Measurements from ENCODE around the gene RNGTT.

Gene RNGTT

DNA sequence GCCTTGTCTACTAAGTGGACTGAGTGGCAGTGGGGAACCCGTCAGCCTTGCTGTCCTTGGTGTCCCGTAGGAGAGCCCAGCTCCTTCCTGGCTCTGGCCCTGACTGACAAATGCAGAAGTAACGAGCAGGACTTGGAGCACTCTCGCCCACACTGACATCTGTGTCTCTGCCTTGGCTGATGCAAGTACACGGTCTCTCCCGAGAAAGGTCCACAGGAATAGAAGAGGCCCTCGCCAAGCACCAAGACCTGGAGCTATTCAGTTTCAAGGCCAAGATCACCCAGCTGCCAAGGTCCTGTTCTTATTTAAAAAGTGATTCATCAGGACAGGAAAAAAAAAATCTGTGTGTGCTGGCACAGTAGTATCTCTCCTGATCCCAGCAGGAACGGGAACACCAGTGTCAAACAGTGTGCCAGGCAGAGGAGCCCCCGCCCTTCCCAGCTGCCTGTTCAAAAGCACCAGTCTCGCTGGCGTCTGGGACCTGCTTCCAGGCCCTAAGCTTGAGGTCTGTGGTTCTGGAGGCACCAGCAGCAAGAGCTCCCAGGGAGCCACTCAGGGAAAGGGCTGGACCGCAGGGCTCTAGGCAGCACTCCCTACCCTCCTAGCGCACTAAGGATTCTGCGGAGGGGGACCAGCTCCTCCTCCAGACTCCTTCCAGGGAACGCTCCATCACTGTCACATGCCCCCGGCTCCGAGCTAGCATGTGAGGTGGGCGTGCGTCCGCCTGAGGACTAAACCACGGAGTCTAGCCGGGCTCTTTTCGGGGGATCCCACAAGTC, 376.9 kb downstream of the RNGTT start:
- DNase-seq (ENCODE audit: low spot score) = no peak

DNA sequence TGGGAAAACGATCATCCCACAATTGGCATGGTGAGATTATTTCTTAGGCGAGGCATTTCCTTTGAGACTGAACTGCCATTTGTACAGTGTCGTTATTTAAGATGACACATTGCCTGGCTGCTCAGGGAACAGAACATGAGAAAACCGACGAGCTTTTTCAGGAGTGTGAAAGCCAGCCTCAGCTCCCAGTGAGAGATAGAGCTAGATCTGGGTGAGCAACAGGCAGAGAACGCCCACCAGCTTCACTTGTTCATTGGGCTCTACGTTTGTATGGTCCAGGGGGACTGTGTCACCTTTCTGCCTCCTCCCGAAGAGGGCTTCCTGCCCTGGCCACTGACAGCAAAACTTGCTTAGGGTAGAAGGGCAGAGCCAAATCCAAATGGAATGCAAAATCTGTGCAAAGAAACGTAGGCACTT, 378.1 kb downstream of the RNGTT start:
- no peak for DNase-seq (ENCODE audit: low spot score)

DNA sequence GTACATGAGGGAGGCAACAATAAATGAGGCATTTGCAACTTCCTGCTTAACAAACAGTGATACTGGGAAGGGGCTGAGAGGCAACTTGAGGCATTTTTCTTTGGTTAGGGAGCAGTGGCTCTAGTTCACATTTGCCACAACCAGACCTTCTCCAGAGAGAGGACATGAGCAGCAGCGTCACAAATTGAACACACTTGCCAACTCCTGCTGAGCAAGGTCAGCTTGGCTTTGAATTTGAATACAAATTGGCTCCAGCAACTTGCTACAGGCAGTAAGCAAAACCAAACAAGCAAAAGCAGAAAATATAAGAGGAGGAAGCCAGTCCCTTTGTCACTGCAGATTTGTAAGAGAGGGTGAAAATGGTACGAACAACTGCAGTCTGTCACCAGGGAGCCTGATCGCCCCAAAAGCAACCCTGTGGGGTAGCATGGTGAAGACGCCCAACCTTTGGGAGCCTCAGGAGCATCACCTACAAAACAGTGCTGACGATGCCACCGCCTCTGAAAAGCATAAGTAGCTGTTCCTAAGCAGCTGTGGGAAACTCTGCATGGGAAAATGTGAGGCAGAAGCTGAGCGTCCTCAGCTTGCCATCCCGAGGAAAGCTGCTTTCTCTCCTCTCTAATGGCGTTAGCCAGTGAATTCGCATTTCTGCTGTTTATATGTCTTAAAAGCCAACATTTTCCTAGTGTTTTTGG, 378.7 kb downstream of the RNGTT start:
- DNase-seq (ENCODE audit: low spot score) = no peak

DNA sequence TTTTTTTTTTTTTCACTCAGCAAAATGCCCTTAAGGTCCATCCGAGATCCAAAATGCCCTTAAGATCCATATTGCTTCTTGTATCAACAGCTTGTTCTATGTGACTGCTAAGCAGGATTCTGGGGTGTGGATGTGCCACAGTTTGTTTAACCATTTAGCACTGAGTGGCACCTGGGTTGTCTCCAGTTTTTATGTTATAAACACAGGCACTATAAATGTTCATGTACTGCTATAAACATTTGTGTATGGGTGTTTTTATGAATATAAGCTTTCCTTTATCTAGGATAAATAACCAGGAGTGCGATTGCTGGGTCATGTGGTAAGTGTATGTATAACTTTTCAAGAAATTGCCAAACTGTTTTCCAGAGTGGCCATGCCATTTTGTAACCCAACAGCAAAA, 386.0 kb downstream of the RNGTT start:
- no peak for DNase-seq (ENCODE audit: low spot score)

DNA sequence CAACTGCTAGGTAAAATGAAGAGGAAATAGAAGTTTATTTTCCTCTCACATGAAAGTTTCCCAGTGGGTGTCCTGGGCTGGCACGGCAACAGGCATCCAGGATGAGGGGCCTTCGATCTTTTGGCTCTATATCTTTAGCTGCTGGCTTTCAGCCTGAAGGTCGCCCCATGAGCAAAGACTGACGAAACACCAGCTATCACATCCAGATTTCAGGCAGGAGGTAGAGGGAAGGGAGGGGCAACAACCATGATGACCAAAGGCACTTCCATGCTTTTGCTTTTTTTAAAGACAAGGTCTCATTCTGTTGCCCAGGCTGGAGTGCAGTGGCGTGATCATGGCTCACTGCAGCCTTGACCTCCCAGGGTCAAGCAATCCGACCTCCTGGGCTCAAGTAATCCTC, 387.9 kb downstream of the RNGTT start:
- DNase-seq (ENCODE audit: low spot score) = no peak

DNA sequence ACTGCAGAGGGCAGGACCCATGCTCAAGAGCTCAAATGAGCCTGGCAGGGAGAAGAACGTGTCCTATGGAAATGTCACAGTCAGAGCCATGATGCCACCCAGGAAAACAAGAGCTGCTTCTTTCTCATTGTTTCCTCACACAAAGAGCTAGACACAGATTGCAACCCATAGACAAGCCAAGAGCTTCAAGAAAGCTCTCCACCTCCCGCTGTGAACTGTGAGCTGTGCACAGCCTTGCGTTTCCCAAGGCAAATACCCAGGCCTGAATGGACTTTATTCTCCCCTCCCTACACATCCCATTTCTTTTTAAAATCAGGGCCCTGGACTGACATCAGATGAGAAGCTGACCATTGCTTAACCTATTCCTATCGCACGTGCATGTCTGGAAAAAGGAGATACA, 388.8 kb downstream of the RNGTT start:
- DNase-seq (ENCODE audit: low spot score) = no peak

DNA sequence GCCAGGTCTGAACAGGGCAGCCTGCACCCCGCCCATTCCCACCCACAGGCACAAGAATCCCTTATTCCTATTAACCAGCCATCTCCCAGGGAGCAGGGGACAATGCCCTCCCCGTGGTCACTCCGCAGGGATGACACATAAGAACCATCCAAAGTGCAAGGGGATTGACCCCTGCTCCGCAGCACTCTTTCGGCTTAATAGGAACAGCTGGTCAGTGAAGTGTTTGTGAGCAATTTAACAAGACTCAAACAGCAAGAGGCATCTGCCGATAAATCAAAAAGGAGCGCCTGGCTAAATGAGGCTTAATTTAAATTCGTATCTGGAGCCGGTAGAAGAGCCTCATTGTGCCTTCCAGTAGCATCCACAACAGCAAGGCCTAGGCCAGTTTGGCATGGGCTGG, 389.4 kb downstream of the RNGTT start:
- no peak for DNase-seq (ENCODE audit: low spot score)

DNA sequence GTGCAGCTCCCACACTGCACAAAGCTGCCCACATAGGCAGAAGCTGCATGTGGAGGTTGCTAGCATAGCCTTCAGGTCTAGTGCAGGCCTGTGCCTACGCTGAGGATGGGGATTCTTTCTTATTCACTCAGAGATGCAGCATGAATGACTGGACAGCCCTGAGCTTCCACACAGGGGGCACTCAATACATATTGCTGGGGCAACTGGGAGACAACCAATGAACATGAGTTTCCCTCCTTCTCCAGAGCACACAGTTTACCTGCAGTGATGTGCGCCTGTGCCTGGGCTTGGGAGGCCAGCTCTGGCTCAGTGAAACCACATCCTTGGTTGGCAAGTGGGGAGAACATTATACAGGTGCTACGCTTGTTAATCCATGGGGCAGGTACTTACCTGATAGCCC, 389.9 kb downstream of the RNGTT start:
- DNase-seq (ENCODE audit: low spot score) = no peak

DNA sequence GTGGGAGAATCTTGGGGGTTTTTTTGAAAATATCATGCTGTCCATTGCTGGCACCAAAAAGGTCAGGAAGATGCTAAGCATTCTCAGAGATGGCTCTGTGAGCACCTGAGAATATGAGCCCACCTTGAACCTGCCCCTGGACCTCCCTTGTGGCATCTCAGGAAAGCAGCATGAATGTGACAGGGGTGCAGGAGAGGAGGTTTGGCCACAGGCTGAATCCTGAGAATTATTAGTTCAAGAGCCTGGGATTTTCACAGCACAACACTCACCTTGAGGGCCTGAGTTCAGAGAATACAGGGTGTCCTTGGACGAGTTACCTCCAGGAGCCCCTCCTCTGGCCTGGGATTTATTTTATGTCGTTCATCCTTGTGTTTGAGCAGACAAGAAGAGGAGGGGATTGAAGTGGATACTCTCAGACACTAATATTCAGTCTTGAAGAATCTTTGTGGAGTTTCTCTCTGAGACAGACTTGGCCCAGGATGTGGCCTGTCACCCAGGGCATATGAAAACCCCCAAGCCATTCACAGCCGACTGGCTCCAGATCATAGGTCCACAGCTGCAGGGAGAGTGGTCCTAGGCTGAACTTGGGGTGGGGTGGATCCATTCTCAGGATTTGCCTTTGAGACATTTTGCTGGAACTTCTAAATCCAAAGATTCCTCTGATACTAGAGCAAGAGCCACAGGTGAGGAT, 390.8 kb downstream of the RNGTT start:
- DNase-seq (ENCODE audit: low spot score) = no peak

DNA sequence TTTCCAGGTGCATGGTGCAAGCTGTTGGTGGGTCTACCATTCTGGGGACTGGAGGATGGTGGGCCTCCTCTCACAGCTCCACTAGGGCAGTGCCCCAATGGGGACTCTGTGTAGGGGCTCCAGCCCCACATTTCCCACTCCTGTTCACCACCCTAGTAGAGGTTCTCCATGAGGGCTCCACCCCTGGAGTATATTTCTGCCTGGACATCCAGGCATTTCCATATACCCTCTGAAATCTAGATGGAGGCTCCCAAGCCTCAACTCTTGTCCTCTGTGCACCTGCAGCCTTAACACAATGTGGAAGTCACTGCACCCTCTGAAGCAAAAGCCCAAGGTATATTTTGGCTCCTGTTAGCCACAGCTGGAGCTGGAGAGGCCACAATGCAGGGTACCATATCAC, 393.5 kb downstream of the RNGTT start:
- no peak for DNase-seq (ENCODE audit: low spot score)

DNA sequence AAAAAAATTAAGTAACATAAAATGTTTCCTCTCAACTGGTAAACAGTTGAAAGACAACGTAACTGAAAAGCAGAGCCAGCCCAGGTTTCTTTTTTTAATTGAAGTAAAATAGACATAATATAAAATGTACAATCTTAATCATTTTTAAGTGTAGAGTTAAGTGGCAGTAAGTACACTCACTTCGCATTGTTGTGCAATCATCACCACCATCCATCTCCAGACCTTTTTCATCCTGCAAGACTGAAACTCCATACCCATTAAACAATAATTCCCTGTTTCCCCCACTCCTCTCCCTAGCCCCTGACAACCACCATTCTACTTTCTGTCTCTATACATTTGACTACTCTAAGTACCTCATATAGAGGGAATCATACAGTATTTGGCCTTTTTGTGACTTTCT, 395.7 kb downstream of the RNGTT start:
- no peak for DNase-seq (ENCODE audit: low spot score)

DNA sequence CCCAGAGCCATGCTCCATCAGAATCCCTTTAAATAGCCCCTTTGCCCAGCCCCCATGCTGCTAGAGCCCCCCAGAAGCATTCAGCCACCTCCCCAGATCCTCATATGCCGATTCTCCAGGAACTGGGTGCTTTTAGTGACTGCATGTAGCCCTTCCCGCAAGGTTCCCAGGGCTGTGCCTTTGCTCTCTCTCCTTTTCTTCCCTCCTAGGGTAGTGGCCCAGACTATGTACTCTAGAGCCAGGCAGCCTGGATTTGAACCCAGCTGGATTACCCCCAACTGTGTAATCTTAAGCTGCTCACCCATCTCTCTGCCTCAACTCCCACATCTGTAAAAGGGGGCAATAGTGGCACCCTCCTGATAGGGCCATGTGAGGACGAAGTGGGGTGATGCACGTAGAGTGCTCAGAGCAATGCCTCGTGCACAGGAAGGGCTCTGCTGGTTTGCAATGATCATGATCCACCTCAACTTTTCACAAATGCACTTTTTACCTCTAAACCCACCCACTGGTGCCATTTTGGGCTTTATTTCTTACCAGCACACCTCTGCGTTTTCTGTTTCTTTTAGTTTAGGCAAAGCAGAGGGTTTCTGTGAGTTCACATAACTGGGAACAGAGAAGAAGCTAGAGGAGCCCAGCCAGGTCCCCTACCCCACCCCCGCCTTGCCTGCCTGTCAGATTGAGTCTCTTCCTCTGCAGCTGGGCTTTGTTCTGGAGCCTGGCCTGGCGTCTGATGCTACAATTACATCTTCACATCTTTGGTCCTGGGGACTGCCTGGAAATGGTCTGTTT, 396.5 kb downstream of the RNGTT start:
- no peak for DNase-seq (ENCODE audit: low spot score)

DNA sequence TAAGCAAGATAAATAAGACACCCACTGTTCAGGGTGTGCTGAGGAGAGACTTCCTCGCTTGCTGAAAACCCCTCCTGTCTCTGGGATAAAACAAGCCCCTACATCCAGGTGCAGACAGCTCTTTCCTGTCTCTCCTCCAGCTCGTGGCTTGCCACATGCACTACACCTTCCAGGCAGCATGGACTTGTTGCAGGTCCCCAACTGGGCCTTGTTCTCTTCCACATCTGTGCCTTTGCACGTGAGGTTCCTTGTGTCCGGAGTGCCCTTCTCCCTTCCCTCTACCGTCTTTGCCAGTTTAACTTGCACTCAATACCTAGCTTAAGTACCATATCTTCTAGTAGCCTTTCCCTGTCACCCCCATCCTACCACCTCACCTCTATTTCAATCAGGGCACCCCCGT, 397.6 kb downstream of the RNGTT start:
- no peak for DNase-seq (ENCODE audit: low spot score)

DNA sequence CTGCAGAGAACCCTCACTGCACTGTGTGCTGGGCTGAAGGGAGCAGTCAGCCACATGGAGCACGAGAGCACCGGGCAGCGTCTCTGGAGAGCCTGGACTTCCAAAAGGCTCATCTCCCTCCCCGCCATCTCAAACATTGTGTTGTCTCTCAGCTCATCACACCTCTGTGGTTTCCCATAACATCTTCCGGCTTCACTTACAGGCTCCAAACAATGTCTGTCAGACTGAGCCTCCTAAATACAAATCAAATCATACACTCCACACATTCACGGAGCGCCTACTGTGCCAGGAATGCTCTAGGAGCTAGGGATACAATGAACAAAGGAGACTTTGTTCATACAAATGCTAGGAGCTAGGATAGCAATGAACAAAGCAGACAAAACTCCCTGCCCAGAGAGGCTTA, 398.0 kb downstream of the RNGTT start:
- DNase-seq (ENCODE audit: low spot score) = no peak

DNA sequence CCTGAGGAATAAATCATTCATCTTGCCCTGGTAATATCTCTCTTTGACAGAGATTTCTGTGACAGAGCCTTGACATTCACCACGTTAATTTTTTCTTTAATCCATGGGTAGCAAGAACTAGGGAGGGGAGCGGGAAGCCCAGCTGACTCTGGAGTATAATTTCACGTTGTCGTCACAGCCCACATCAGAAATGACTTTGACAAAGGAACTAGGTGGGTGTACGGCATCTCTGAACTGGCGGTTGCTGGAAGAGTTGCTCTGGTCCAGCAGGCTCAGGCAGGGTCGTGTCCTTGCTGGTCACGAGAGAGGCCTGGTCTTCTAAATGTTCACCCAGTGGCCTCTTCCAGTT, 400.2 kb downstream of the RNGTT start:
- no peak for DNase-seq (ENCODE audit: low spot score)

DNA sequence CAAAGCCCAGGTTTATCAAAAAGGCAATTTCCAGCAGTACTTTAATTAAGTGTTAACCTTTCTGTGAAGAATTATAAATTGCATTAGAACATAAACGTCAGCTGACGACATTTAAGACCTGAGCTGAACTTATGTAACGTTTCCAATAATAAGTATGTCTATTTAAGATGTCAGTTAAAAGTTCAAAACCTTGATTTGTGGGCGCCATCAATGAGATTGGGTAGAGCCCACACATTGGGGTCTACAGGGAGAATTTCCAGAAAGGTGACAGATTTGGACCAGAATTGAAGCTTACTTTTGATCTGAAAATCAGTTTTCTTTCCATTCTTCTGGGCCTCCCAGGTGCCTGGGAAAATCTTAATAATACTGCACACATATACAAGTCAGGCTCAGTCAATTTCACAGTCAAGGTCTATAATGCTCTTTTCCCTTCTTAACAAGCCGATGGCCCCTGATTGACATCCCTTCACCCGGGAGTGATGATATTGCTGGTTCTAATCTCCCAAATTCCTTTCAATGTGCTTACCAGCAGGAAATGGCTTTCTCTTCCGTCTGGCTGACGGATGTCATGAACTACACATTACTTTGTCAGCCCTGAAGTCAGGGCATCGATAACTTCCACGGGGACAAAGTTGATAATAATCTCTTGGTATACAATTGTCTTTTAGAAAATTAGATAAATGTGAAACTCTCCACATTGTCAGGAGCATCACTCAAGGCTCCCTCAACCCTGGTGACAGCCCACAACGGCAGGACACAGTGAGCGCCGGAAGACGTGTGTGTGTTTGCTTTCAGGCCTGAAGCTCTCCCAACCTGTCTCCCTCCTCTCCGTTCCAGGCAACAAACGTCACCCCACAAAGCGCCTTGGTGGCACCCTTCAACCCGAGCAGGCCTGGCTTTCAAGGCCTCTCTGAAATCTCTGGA, 400.8 kb downstream of the RNGTT start:
- DNase-seq (ENCODE audit: low spot score) = no peak

DNA sequence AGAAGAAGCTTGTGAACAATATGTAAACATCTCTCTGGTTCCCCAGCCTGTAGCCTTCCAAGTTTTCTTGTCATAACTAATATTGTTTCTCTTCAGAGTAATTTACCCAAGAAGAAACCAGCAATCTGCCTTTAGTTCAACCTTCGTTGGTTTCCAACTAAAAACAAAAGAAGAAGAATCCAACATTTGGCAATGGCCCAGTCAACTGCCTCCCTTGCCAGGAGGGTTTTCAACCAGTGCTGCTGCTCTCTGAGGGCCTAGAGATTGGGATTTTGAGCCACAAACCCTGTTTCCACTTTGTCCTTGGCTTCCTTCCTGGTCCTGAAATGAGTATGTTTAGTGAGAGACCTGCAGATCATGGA, 401.5 kb downstream of the RNGTT start:
- no peak for DNase-seq (ENCODE audit: low spot score)

DNA sequence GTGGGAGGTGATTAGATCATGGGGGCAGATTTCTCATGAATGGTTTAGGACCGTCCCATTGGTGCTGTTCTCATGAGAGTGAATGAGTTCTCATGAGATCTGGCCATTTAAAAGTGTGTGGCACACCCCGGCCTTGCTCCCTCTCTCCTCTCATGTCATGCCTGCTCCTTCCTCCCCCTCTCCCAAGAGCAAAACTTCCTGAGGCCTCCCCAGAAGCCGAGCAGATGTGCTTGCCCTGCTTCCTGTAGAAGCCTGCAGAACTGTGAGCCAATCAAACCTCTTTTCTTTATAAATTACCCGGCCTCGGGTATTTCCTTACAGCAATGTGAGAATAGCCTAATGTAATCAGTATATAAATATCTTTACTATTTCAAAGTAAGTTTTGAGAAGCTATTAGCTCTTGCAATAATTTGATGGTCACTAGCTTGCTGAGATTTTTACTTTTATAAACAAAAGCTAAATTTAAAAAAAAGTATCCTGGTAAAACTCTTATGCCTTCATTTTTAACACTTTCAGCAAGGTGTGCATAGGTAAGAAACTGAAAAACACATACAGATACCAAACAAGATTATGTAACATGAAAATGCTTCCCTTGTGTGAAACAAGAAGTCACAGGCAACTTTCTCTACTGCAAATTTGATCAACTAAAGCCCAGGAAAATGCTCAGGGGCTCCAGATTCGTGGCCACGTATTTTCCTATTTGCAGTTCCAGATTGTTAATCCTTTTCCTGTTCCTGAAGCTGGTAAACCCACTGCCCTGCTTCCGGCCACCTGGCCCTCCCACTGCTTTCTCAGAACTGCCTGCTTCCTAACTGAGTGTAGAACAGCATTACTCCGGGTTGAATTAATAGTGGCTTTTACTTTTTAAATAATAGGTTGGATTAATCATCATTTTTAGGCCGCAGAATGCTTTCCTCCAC, 402.1 kb downstream of the RNGTT start:
- no peak for DNase-seq (ENCODE audit: low spot score)
